GM13977 (cell line): ENCODE measurements around the gene OR5F1.

Experiments
- DNase-seq: peaks from one replicate; pipeline ENCODE4 v3.0.0; 2012; ENCODE audit warnings: low spot score
- in situ Hi-C: fragments of 300-500 bp; cut with MboI; formaldehyde crosslinking; loops from one replicate; pipeline ENCODE4 v1.12.0; 2022; ENCODE audit warnings: low sequenced_read_pairs, low pct_unique_long_range_greater_than_20kb, mixed read lengths, inconsistent platforms; ENCODE audit not compliant: unreplicated experiment
- TF ChIP-seq, protein P1 (sequence below): IDR thresholded peaks from 2 replicates; pipeline ENCODE4 v1.5.1; 2012; ENCODE audit warnings: mild to moderate bottlenecking, control low read depth; ENCODE audit not compliant: insufficient read depth; ENCODE audit errors: extremely low read depth, missing control alignments

The OR5F1 gene

GRCh38 chr11:55967914-55968313 is 26.5 kb downstream of the OR5F1 start:
- TF ChIP-seq, protein P1, sequence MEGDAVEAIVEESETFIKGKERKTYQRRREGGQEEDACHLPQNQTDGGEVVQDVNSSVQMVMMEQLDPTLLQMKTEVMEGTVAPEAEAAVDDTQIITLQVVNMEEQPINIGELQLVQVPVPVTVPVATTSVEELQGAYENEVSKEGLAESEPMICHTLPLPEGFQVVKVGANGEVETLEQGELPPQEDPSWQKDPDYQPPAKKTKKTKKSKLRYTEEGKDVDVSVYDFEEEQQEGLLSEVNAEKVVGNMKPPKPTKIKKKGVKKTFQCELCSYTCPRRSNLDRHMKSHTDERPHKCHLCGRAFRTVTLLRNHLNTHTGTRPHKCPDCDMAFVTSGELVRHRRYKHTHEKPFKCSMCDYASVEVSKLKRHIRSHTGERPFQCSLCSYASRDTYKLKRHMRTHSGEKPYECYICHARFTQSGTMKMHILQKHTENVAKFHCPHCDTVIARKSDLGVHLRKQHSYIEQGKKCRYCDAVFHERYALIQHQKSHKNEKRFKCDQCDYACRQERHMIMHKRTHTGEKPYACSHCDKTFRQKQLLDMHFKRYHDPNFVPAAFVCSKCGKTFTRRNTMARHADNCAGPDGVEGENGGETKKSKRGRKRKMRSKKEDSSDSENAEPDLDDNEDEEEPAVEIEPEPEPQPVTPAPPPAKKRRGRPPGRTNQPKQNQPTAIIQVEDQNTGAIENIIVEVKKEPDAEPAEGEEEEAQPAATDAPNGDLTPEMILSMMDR = no peak
- no peak for DNase-seq
- in situ Hi-C loops = no loop called here

DNA sequence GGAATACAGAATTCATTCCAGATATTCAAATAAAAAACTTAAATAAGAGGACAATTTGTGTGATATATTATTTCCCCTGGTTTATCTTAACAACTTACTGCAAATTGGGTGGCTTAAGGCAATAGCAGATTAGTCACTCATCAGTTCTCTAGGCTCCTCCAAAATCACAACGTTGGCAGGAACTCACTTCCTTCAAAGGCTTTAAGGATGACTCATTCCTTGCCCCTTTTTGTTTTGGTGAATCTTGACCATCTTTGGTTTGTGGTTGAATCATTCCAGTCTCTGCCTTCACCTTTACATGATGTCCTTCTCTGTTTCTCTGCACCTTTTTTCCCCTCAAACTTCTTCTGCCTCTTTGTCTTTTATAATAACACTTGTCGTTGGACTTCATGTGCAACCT is 28.0 kb downstream of the OR5F1 start:
- no peak for DNase-seq
- TF ChIP-seq, protein P1 = no peak
- in situ Hi-C loops = no loop called here

DNA sequence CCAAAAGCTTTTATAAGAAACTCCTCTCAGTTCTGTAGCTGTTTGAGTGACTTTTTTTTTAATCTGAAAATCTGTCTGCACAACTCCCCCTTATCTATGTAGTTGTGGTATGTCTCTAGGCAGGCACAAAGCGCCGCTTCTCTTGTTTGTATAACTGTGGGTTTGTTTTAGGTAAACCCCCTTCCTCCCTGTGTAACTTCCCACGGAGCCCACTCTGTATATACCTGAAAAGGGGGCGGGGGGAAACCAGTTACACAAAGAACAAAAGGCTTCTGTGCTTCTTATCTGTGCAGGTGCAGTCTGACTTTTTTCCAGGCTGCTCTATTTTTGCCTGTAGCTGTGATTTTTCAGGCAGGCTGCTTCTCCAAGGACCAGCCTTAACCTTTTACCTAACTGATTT is 37.9 kb downstream of the OR5F1 start:
- in situ Hi-C loops = no loop called here
- TF ChIP-seq, protein P1 = no peak
- DNase-seq = no peak

DNA sequence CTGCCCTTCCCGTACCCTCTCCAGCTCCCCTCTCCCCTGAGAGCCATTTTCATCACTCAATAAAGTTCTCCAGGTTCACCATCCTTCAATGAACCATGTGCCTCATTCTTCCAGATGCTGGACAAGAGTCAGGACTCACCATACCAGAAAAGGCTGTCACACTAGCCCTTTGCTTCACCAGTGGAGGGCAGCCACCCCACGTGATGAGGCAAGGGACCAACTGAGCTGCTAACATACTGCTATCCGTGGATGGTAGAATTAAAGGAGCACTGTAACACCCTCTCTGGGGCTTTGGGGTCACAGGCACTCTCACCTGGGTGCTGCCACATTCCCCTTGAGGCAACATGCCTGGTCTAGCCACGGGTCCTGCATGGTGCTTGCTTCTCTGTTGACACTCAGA is 45.1 kb downstream of the OR5F1 start:
- in situ Hi-C loops = loop anchor here (25.0 kb wide), 1 partner anchor 838 kb away; no protein-coding TSS in a partner anchor
- TF ChIP-seq, protein P1 = no peak
- DNase-seq = no peak
